ENCODE results near the gene FBXW12.

DNA sequence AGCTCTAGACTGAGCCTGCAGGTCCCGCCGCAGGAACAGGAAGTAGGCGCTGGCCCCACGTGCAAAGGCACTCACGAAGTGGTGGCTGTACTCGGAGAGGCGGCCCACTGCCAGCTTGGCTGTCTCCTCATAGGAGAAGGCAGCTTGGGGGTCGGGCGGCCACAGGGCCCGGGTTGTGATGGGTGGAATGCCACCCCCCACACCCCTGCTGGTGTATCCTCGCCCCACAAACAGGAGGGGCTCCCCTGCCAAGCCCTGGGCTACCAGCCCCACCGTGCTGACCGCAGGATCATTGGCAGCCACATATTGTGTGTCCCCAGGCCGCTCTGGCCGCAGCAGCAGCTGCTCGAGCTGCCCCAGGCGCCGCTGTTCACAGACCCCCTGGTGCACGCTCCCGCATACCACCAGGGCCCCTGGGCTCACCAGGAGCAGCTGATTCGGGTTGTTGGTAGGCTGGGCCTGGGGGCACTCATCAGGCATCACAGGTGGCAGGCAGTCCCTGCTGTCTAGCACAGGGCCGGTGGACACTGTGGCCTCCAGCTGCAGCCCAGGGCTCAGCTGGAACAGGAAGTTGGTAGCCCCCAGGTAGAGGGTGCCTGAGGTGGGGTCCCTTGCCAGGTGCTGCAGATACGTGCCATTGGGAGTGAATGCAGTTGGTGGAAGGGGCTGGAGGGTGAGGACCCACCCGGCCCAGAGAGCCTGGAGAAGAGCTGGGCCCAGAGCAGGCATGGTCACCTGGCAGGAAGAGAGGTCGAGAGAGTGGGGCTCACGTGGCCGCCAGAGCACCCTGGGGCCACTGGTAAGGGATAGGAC lies 52.1 kb downstream of the FBXW12 start:
- TF ChIP-seq, protein P1, sequence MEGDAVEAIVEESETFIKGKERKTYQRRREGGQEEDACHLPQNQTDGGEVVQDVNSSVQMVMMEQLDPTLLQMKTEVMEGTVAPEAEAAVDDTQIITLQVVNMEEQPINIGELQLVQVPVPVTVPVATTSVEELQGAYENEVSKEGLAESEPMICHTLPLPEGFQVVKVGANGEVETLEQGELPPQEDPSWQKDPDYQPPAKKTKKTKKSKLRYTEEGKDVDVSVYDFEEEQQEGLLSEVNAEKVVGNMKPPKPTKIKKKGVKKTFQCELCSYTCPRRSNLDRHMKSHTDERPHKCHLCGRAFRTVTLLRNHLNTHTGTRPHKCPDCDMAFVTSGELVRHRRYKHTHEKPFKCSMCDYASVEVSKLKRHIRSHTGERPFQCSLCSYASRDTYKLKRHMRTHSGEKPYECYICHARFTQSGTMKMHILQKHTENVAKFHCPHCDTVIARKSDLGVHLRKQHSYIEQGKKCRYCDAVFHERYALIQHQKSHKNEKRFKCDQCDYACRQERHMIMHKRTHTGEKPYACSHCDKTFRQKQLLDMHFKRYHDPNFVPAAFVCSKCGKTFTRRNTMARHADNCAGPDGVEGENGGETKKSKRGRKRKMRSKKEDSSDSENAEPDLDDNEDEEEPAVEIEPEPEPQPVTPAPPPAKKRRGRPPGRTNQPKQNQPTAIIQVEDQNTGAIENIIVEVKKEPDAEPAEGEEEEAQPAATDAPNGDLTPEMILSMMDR (IDR thresholded peaks at IDR 0.05) = no peak
- no peak for TF ChIP-seq POLR2A (IDR thresholded peaks at IDR 0.05)
